NCI-H2227 (cell line): ENCODE results near the gene ZBTB18.
"Not testable (repeated sequence)": the region's sequence is repeated elsewhere in the genome, so short reads cannot be mapped to it uniquely, and the experiment has no call there.

Experiments
- DNase-seq: peaks from one replicate; lab custom pipeline; 2025; ENCODE audit not compliant: unreplicated experiment; lab: John Stamatoyannopoulos, UW

Gene ZBTB18

DNA sequence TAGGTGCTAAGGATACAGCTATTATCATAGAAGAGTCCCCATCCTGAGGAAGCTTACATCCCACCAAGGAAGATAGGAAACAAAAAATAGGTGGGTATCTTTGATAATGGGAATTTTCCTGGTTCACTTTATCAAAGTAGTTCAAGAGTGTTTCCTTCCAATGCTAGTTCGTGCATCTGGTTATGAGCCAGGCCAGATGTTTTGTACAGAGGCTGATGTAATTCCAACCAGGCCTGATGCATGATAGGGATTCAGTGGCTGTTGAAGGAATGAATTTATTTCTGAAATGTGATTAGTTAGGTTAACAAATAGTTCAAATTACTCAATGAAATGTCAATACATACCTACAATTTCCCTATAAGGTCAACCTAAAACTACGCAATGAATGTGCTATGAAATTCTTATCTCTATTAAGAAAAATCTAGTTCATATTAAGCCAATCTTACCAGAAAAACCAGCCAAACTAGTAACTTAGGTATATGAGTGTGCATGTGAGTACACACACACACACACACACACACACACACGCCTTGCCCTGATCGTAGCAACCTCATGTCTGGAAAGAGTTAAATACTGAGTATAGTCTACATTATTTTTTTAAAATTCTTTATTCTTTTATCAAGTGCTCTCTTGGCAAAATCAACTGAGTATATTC, 9.5 kb upstream of the ZBTB18 start:
- DNase-seq, result no peak

GRCh38 chr1:244042293-244042692, 8.8 kb upstream of the ZBTB18 start:
- DNase-seq, result no peak

DNA sequence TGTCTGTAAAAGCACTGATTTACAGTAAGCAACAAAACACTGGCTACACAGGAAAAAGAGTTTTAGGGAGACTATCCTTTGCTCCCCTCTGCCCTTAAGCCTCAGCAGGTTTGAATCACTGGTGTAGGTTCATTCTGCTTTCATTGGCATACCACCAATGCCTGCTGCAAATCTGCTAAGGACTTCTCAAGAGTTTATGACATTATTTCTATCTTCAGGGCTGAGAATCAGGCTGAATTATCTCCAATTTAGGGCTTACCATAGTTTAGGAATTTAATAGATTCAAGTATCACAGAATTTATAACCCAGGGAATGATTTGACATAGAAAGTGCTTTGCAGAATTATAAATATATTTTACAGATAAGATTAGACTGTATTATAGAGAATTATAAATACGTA, 6.7 kb upstream of the ZBTB18 start:
- no peak for DNase-seq

DNA sequence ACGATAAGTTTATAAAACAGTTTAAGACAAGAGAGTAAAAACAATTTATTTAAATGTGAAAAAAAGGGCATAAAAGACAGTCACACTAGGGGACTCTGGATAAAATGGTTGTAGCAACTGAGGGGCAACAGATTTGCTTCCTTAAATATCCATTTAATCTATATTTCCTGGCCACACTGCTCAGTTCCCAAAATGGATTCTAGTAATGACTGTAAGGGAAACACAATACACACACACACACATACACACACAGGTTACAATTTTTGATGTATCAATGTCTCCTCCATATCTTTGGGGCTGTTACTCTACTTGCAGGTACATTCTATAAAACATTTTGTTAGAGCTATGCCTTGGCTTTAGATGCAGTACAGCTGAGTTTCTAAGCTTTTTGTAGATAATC, 4.8 kb upstream of the ZBTB18 start:
- DNase-seq, result not testable (repeated sequence)

- DNase-seq, result no peak
Observed at GRCh38 chr1:244046907-244047611, 4.0 kb upstream of the ZBTB18 start.

- DNase-seq, result peak; percentile 75
Observed at GRCh38 chr1:244047621-244048255, 3.3 kb upstream of the ZBTB18 start.

DNA sequence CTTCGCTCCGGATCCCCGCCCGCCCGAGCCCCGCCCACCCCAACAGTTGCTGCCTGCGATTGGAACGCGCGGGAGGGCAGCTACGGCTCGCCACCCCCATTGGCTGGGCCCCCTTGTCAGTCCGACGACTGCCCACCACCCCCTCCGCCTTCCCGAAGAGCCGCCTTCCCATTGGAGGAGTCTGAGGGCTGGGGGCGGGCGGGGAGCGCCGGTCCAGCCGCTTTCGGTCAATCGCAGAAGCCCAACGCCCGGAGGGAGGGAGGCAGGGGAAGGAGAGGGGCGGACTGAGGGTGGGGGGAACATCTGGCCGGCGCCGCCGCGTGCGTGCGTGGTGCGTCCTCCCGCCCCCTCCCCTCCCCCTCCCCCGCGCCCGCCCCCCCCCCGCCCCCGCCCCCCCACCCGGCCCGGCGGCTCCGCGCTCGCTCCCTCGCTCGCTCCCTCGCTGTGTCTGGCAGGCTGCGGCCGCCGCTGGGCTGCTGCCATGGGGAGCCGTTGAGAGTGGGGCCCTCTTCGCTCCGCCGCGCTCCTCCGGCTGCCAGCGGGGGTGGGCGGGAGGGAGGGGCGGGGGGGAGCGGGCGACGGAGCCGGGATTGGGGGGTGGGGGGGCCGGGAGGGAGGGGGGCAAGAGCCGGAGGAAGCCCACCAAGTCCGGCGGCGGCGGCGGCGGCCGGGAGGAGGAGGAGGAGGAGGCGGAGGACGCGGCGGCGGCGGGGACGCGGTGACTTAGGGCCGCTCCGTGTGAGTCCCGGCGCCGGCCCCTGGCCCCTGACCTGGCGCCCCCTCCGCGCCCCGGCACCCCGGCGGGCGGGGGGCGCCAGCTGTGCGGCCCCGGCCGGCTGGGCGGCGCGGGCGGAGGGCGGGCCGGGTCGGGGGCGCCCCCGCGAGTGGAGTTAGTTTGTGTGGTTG, 2.6 kb upstream of the ZBTB18 start:
- DNase-seq, result peak; percentile 99

DNA sequence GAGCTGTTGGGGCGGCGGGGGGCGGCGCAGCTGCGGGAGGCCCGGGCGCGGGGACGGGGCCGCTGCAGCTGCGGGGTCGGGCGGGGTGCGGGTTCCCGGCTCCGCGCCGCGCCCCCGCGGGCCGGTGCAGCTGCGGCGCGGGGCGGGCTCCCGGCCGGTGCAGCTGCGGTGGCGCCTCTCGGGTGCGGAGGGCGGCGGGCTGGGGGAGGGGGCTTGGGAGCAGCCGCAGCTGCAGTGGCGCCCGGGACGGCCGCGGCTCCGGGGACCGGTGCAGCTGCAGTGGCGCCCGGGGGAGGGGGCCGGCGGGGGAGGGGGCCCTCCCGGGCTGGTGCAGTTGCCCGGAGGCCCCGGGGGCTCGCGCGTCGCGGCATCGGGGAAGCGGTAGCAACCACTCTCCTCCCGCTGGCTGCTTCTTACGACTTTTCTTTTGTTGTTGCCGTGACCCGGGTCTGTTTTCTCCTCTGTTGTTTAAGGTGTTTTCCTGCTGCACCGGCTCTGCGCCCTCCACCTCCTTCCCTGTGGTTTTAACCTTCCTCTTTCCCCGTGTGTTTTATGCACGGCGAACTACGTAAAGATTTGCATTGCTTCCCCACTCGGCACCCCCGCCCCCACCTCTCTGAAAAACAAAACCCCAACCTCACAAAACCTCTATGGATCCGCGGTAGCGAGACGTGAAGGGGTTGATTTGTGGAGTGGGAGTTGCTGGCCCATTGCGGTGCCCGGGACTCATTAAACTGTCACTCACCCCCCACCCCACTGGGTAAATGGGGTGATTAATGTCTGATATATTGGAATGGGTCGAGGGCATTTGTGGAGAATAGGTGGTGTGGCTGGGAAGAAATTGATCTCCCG, 1.7 kb upstream of the ZBTB18 start:
- DNase-seq, result peak; percentile 49

GRCh38 chr1:244050014-244050834, 859 bp upstream of the ZBTB18 start:
- DNase-seq, result no peak

DNA sequence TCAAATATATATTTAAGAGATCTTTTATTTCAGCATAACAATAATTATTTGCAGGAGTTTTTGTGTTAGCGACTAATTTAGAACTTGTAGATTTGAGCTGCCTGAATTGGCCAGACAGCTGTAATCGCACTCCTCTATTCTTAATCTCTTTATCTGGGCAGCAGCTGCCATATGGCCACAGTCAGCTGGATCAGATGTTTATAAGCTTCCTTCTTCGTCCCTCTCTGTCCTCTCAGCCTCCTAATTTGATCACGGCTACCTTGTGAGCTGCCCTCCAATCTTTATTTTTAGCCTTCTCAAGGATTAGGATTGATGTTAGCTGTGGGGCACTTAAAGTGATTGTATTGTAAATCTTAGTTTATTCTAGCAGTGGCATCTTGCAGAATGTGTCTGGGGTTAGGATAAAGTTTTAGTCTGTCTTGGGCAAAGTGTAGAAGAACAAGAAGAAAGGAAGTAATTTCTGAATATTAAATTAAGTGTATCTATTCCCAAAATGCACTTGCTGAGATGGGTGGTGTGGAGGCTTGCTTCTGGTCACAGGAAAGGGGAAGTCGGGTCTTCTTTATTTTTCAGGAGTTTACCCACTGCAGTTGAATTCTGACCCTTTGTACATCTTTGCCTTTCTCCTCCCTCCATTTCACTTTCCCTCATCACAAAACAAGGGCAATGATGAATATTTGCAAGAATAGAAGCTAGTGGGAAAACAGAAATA, 1.1 kb downstream of the ZBTB18 start:
- peak; percentile 26 for DNase-seq

GRCh38 chr1:244052728-244053312, 1.7 kb downstream of the ZBTB18 start:
- DNase-seq, result no peak

GRCh38 chr1:244053831-244054230, 2.7 kb downstream of the ZBTB18 start:
- DNase-seq, result no peak

GRCh38 chr1:244054247-244054923, 3.3 kb downstream of the ZBTB18 start:
- DNase-seq, result no peak

DNA sequence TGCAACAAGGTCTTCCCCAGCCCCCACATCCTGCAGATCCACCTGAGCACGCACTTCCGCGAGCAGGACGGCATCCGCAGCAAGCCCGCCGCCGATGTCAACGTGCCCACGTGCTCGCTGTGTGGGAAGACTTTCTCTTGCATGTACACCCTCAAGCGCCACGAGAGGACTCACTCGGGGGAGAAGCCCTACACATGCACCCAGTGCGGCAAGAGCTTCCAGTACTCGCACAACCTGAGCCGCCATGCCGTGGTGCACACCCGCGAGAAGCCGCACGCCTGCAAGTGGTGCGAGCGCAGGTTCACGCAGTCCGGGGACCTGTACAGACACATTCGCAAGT, 3.8 kb downstream of the ZBTB18 start:
- no peak for DNase-seq

DNA sequence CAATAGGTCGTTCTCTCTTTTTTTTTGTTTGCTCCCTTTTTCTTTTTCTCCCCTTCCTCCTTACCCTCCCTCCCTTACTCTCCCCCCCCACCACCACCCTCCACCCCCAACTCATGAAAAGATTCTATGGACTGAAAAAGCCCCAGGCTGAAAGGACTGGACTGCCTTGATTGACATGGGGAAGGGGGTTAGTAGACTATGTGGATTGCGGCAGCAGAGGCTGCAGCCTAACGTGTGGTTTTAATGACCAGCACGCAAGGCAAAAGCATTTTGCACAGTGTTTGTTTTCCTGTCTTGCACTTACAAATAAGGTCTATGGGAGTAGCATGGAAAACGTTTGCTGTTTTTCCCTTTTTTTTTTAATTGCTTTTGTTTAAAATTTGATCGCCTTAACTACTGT, 5.5 kb downstream of the ZBTB18 start:
- no peak for DNase-seq

- DNase-seq, result no peak
Observed at GRCh38 chr1:244057474-244058385, 6.6 kb downstream of the ZBTB18 start.

DNA sequence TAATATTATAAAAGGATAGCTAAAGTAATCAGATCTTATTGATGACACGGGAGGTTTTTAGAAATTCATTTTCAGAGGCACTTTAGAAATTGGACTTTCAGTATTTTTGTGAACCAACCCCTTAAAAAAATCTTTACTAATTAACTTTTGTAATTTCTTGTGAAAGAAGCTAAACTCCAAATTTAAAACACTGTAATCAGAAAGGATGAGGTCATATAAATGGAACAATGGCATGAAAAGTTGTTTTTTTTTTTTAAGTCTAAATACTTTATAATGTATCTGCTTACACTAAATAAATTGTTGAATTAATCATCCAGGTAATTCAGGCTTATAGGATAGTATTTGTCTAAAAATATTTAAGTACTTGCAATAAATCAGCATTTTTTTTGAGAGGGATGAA, 9.0 kb downstream of the ZBTB18 start:
- no peak for DNase-seq
